ENCODE results near the gene A2M. TPM values are rescaled to one million over a fixed set of nuclear protein-coding genes. Genes with fewer than 3 reads are reported as not detected.

Gene A2M
- total and polyA plus RNA-seq, 2 of the 8 experiments (the other 6 are each of a cell fraction or from before 2014, with no cell fraction given): 0.15 TPM; not detected in 1

- ChIA-PET CTCF (ENCODE audit: partially characterized antibody) (interaction anchor here (1.1 kb wide), 1 partner anchor 36 kb away, joined by 3 read pairs; no protein-coding TSS in a partner anchor), POLR2A (ENCODE audit: partially characterized antibody) (no interaction called here)
- 95% methylated on average over 13 of the region's 14 CpGs; no CpG with 5 or more reads in 1 of the 2 experiments for WGBS, 2 experiments (ENCODE audit: extremely low coverage in 1 of 2, insufficient coverage in 1 of 2, insufficient read length in 1 of 2, insufficient replicate concordance in 2 of 2, low coverage in 1 of 2, low lambda C conversion rate in 2 of 2, missing lambda C conversion rate in 1 of 2)
- Histone ChIP-seq H3K23me2 (ENCODE audit: low read depth, low read length) (no peaks in the 10 kb centered on the region), H3K23ac (ENCODE audit: insufficient read length) (no peak overlapping the region), H3K9ac (replicated peaks in 1 of 4; ENCODE audit: extremely low read depth in 1 of 4, low read depth in 3 of 4, low read length in 3 of 4) (no peak overlapping the region), H2BK20ac (ENCODE audit: low read length) (no peak overlapping the region), H3K79me2 (ENCODE audit: control insufficient read depth in 1 of 2, insufficient read depth in 2 of 2, low read length in 2 of 2) (no peaks in the 10 kb centered on the region), H3K4me1 (replicated peaks in 1 of 4; ENCODE audit: control insufficient read depth in 3 of 4, insufficient read depth in 4 of 4, low read length in 3 of 4) (no peaks in the 10 kb centered on the region), H3K79me1 (ENCODE audit: low read depth, low read length) (no peaks in the 10 kb centered on the region), H3K27me3 (replicated peaks in 1 of 4; ENCODE audit: control insufficient read depth in 3 of 4, extremely low read depth in 1 of 4, insufficient read depth in 3 of 4, low read length in 3 of 4) (no peaks in the 10 kb centered on the region), H2BK15ac (ENCODE audit: low read length) (no peak overlapping the region), H3K18ac (ENCODE audit: extremely low read depth, low read length) (no peak overlapping the region), H4K91ac (replicated peaks; ENCODE audit: insufficient read length, low read length) (no peak overlapping the region), H3K56ac (replicated peaks; ENCODE audit: insufficient read length, low read depth, low read length) (no peak overlapping the region), H2AK5ac (ENCODE audit: low read depth, low read length) (no peak overlapping the region), H2BK120ac (replicated peaks; ENCODE audit: low read depth, low read length) (no peak overlapping the region), H3K27ac (ENCODE audit: low read depth, low read length) (no peak overlapping the region), H4K20me1 (replicated peaks in 1 of 2; ENCODE audit: control insufficient read depth in 1 of 2, insufficient read depth in 2 of 2, low read length in 2 of 2) (no peaks in the 10 kb centered on the region), H2BK12ac (ENCODE audit: low read depth, low read length) (no peak overlapping the region), H4K8ac (ENCODE audit: extremely low read depth, insufficient read depth, low read length) (no peak overlapping the region), H2AFZ (ENCODE audit: low read length) (no peak overlapping the region), H3K36me3 (ENCODE audit: control insufficient read depth in 2 of 4, insufficient read depth in 4 of 4, low read length in 3 of 4) (no peaks in the 10 kb centered on the region), H2BK5ac (ENCODE audit: low read depth, low read length) (no peak overlapping the region), H3K4ac (replicated peaks; ENCODE audit: insufficient read length, low read depth, low read length) (no peak overlapping the region), H4K5ac (ENCODE audit: insufficient read length, low read depth, low read length) (no peak overlapping the region), H3K4me3 (ENCODE audit: extremely low read depth in 1 of 4, insufficient read depth in 2 of 4, low read depth in 3 of 4, low read length in 4 of 4) (no peak overlapping the region), H3K9me3 (ENCODE audit: insufficient read depth in 2 of 2, low read depth in 1 of 2, low read length in 1 of 2) (no peaks in the 10 kb centered on the region), H3K4me2 (ENCODE audit: insufficient read depth in 1 of 2, low read depth in 2 of 2, low read length in 2 of 2) (no peak overlapping the region), H3K14ac (ENCODE audit: insufficient read length) (no peak overlapping the region)
- DNase-seq (ENCODE audit: low read depth in 1 of 2, low spot score in 2 of 2): no peak
- FAIRE-seq: no peak
- TF ChIP-seq HDAC6 (IDR thresholded peaks at IDR 0.05; ENCODE audit: low read depth, low read length) (no peak), CHD2 (IDR thresholded peaks at IDR 0.05; ENCODE audit: low read length) (no peak), NANOG (IDR thresholded peaks at IDR 0.05; ENCODE audit: insufficient read depth, low read depth, low read length, poor library complexity, severe bottlenecking) (no peak), ZNF274 (IDR thresholded peaks at IDR 0.05; ENCODE audit: borderline replicate concordance, extremely low read depth, low read length) (no peak), TEAD4 (IDR thresholded peaks at IDR 0.05; ENCODE audit: low read depth, low read length) (no peak), HDAC2 (IDR thresholded peaks at IDR 0.05; ENCODE audit: borderline replicate concordance in 1 of 2, low read depth in 2 of 2, low read length in 2 of 2) (no peak), MAFK (IDR thresholded peaks at IDR 0.05; ENCODE audit: low read depth, low read length) (no peak), EGR1 (IDR thresholded peaks at IDR 0.05; ENCODE audit: borderline replicate concordance, low read depth, low read length) (no peak), CEBPB (IDR thresholded peaks at IDR 0.05; ENCODE audit: low read depth, low read length) (no peak), TAF1 (IDR thresholded peaks at IDR 0.05; ENCODE audit: low read depth, low read length) (no peak), YY1 (IDR thresholded peaks at IDR 0.05; ENCODE audit: low read depth, low read length) (no peak), SRF (IDR thresholded peaks at IDR 0.05; ENCODE audit: low read depth, low read length) (no peak), BACH1 (IDR thresholded peaks at IDR 0.05; ENCODE audit: low read length) (no peak), CBX5 (IDR thresholded peaks at IDR 0.05; ENCODE audit: low read depth, low read length) (no peak), POU5F1 (IDR thresholded peaks at IDR 0.05; ENCODE audit: low read depth, low read length) (no peak), KDM5A (IDR thresholded peaks at IDR 0.05; ENCODE audit: low read length) (no peak)
These were observed 17.2 kb downstream of the A2M start for GRCh38 chr12:9098463-9099026.

All from H1 (cell line).